ENCODE data around the gene SDR42E2.

The SDR42E2 gene

GRCh38 chr16:22177968-22178930 lies 15.9 kb downstream of the SDR42E2 start:
- Histone ChIP-seq H3K27ac (ENCODE audit: low read depth, low read length) (no peak overlapping the region), H3K36me3 (ENCODE audit: low read length) (no peaks in the 10 kb centered on the region), H3F3A (ENCODE audit: insufficient read depth) (no peaks in the 10 kb centered on the region), H3K9me2 (replicated peaks; ENCODE audit: insufficient read depth, low read length) (no peaks in the 10 kb centered on the region), H3K4me3 (ENCODE audit: insufficient read depth, low read length, poor library complexity, severe bottlenecking) (no peak overlapping the region), H3K27me3 (ENCODE audit: low read length) (no peaks in the 10 kb centered on the region), H4K20me1 (ENCODE audit: low read depth, low read length) (no peaks in the 10 kb centered on the region), H2AFZ (ENCODE audit: low read depth, low read length, severe bottlenecking) (no peak overlapping the region), H3K4me2 (ENCODE audit: low read depth, low read length, poor library complexity, severe bottlenecking) (no peak overlapping the region), H3K9me3 (ENCODE audit: insufficient read depth, low read length) (no peaks in the 10 kb centered on the region), H3K9ac (ENCODE audit: low read length) (no peak overlapping the region), H3K79me2 (ENCODE audit: insufficient read depth, low read length) (no peaks in the 10 kb centered on the region)
- TF ChIP-seq, protein P1, sequence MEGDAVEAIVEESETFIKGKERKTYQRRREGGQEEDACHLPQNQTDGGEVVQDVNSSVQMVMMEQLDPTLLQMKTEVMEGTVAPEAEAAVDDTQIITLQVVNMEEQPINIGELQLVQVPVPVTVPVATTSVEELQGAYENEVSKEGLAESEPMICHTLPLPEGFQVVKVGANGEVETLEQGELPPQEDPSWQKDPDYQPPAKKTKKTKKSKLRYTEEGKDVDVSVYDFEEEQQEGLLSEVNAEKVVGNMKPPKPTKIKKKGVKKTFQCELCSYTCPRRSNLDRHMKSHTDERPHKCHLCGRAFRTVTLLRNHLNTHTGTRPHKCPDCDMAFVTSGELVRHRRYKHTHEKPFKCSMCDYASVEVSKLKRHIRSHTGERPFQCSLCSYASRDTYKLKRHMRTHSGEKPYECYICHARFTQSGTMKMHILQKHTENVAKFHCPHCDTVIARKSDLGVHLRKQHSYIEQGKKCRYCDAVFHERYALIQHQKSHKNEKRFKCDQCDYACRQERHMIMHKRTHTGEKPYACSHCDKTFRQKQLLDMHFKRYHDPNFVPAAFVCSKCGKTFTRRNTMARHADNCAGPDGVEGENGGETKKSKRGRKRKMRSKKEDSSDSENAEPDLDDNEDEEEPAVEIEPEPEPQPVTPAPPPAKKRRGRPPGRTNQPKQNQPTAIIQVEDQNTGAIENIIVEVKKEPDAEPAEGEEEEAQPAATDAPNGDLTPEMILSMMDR (IDR thresholded peaks at IDR 0.05; ENCODE audit: insufficient read depth, low read length, poor library complexity, severe bottlenecking), result no peak

GRCh38 chr16:22181426-22181825 lies 19.1 kb downstream of the SDR42E2 start:
- TF ChIP-seq, protein P1 (IDR thresholded peaks at IDR 0.05; ENCODE audit: insufficient read depth, low read length, poor library complexity, severe bottlenecking), result no peak
- TF ChIP-seq EZH2phosphoT487 (conservative IDR thresholded peaks at IDR 0.05; ENCODE audit: low read length), result no peak
- H4K20me1 ChIP-seq (ENCODE audit: low read depth, low read length), result no peaks in the 10 kb centered on the region
- no peak overlapping the region for H3K9ac ChIP-seq (ENCODE audit: low read length)
- no peaks in the 10 kb centered on the region for H3K9me2 ChIP-seq (replicated peaks; ENCODE audit: insufficient read depth, low read length)
- H3K9me3 ChIP-seq (ENCODE audit: insufficient read depth, low read length), result no peaks in the 10 kb centered on the region
- no peaks in the 10 kb centered on the region for H3F3A ChIP-seq (ENCODE audit: insufficient read depth)
- H3K27ac ChIP-seq (ENCODE audit: low read depth, low read length), result no peak overlapping the region
- H3K27me3 ChIP-seq (ENCODE audit: low read length), result no peaks in the 10 kb centered on the region
- H3K4me2 ChIP-seq (ENCODE audit: low read depth, low read length, poor library complexity, severe bottlenecking), result no peak overlapping the region
- no peak overlapping the region for H2AFZ ChIP-seq (ENCODE audit: low read depth, low read length, severe bottlenecking)
- H3K79me2 ChIP-seq (ENCODE audit: insufficient read depth, low read length), result no peaks in the 10 kb centered on the region
- H3K4me3 ChIP-seq (ENCODE audit: insufficient read depth, low read length, poor library complexity, severe bottlenecking), result no peak overlapping the region
- no peaks in the 10 kb centered on the region for H3K36me3 ChIP-seq (ENCODE audit: low read length)

DNA sequence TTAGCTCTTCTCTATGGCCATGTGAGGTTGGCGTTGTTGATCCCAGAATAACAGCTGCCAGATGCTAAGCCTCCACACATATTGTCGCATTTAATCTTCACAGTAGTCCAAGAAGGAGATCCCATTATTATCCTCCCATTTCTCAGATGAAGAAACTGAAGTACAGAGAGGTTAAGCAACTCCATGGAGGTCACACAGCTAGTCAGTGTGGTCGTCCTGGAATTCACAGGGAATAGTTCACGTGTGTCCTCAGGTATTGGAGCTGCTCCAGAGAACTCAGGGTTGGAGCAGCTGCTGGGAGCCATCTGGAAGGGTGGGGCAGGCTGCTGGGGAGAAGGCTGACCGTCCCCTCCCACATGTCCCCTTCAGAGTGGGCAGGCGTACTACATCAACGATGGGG lies 19.5 kb downstream of the SDR42E2 start:
- Histone ChIP-seq H3K4me3 (ENCODE audit: insufficient read depth, low read length, poor library complexity, severe bottlenecking) (no peak overlapping the region), H3K27me3 (ENCODE audit: low read length) (no peaks in the 10 kb centered on the region), H3F3A (ENCODE audit: insufficient read depth) (no peaks in the 10 kb centered on the region), H3K79me2 (ENCODE audit: insufficient read depth, low read length) (no peaks in the 10 kb centered on the region), H2AFZ (ENCODE audit: low read depth, low read length, severe bottlenecking) (no peak overlapping the region), H3K9ac (ENCODE audit: low read length) (no peak overlapping the region), H3K27ac (ENCODE audit: low read depth, low read length) (no peak overlapping the region), H3K9me3 (ENCODE audit: insufficient read depth, low read length) (no peaks in the 10 kb centered on the region), H3K36me3 (ENCODE audit: low read length) (no peaks in the 10 kb centered on the region), H3K4me2 (ENCODE audit: low read depth, low read length, poor library complexity, severe bottlenecking) (no peak overlapping the region), H4K20me1 (ENCODE audit: low read depth, low read length) (no peaks in the 10 kb centered on the region), H3K9me2 (replicated peaks; ENCODE audit: insufficient read depth, low read length) (no peaks in the 10 kb centered on the region)
- no peak for TF ChIP-seq EZH2phosphoT487 (conservative IDR thresholded peaks at IDR 0.05; ENCODE audit: low read length)
- TF ChIP-seq, protein P1 (IDR thresholded peaks at IDR 0.05; ENCODE audit: insufficient read depth, low read length, poor library complexity, severe bottlenecking), result no peak

Measured in SU-DHL-6 (cell line).